ENCODE measurements around the gene SRSF7. TPM values are rescaled to one million over a fixed set of nuclear protein-coding genes. Genes with fewer than 3 reads are reported as not detected.

Gene SRSF7
- total and polyA plus RNA-seq, 9 of the 15 experiments (the other 6 are each of a cell fraction or from before 2014, with no cell fraction given): 219 to 726 (median 375) TPM

DNA sequence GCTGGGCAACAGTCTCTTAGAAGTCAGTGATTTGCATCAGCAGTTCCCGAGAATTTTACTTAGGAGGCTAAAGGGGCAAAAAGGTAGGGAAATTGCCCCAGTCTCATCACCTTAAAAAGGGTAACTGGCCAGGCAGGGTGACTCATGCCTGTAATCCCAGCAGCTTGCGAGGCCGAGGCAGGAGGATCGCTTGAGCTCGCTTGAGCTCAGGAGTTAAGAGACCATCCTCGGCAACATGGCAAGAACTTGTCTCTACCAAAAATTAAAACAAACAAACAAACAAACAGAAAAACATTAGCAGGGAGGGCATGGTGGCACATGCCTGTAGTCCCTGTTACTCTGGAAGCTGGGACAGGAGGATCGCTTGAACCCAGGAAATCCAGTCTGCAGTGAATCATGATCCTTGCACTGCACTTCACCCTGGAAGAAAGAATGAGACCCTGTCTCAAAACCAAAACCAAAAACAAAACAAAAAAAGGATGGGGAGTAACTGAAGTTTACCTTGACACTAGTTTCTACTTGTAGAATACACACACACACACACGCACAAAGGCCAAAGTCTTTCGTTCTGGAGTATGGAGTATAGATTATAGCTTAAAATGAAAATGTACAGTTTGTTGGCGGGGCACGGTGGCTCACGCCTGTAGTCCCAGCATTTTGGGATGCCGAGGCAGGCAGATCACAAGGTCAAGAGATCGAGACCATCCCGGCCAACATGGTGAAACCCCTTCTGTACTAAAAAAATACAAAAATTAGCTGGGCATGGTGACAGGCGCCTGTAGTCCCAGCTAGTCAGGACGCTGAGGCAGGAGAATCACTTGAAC, 24.1 kb upstream of the SRSF7 start:
- ATAC-seq (0 out of 3 replicates have a peak, but pooled peaks have one; percentile 11), FAIRE-seq (peak; percentile 15), DNase-seq (ENCODE audit: extremely low read depth in 1 of 4, low spot score in 3 of 4) (peak in 1 of 4 experiments; percentile 27)
- peaks cover 4% of the 10 kb centered on the region; the same call in 2 of the 3 replicates for H3K36me3 ChIP-seq (ENCODE audit: control insufficient read depth, insufficient read depth, low read length)
- TF ChIP-seq L3MBTL2 (IDR thresholded peaks at IDR 0.05) (0 out of 2 replicates have a peak, but pooled peaks have one; percentile 15), CHD2 (IDR thresholded peaks at IDR 0.05; ENCODE audit: low read depth, low read length) (no peak), JUND (IDR thresholded peaks at IDR 0.05; ENCODE audit: borderline replicate concordance, low read depth, low read length) (peak; percentile 84), JUND (tag; IDR thresholded peaks at IDR 0.05; ENCODE audit: borderline replicate concordance, low read depth, low read length) (peak; percentile 54; the same call in 1 of the 3 replicates), SMARCE1 (IDR thresholded peaks at IDR 0.05) (0 out of 2 replicates have a peak, but pooled peaks have one; percentile 21), CBFA2T3 (IDR thresholded peaks at IDR 0.05) (no peak), MEF2D (tag; conservative IDR thresholded peaks at IDR 0.05; ENCODE audit: low read depth) (no peak), HNRNPK (IDR thresholded peaks at IDR 0.05; ENCODE audit: low read depth, low read length, poor library complexity, severe bottlenecking) (no peak), RBM22 (IDR thresholded peaks at IDR 0.05; ENCODE audit: low read depth, low read length, poor library complexity, severe bottlenecking) (no peak), SIN3A (IDR thresholded peaks at IDR 0.05; ENCODE audit: borderline replicate concordance in 2 of 2, control insufficient read depth in 1 of 2, low read depth in 2 of 2, low read length in 2 of 2) (no peak), POLR2A (conservative IDR thresholded peaks at IDR 0.05) (no peak), NFATC3 (IDR thresholded peaks at IDR 0.05) (peak; percentile 96), PML (IDR thresholded peaks at IDR 0.05; ENCODE audit: low read length) (no peak), SNIP1 (IDR thresholded peaks at IDR 0.05; ENCODE audit: low read depth) (peak; percentile 76), DPF2 (IDR thresholded peaks at IDR 0.05) (peak; percentile 41; the same call in 1 of the 2 replicates), FOSL1 (tag; conservative IDR thresholded peaks at IDR 0.05) (peak; percentile 64), SMARCA4 (IDR thresholded peaks at IDR 0.05) (peak; percentile 35; the same call in 1 of the 2 replicates)
- TF ChIP-seq, protein P1, sequence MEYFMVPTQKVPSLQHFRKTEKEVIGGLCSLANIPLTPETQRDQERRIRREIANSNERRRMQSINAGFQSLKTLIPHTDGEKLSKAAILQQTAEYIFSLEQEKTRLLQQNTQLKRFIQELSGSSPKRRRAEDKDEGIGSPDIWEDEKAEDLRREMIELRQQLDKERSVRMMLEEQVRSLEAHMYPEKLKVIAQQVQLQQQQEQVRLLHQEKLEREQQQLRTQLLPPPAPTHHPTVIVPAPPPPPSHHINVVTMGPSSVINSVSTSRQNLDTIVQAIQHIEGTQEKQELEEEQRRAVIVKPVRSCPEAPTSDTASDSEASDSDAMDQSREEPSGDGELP (CRISPR knock-in tag; IDR thresholded peaks at IDR 0.05; ENCODE audit: borderline replicate concordance): no peak
- TF ChIP-seq, protein P2, sequence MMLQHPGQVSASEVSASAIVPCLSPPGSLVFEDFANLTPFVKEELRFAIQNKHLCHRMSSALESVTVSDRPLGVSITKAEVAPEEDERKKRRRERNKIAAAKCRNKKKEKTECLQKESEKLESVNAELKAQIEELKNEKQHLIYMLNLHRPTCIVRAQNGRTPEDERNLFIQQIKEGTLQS (IDR thresholded peaks at IDR 0.05): peak; percentile 81
- TF ChIP-seq, protein P2 (CRISPR knock-in tag; conservative IDR thresholded peaks at IDR 0.05): no peak
- H3K9me3 ChIP-seq (replicated peaks; ENCODE audit: control insufficient read depth, insufficient read depth, low read depth, low read length): no peaks in the 10 kb centered on the region
- in situ Hi-C loops (cut with MboI): no loop called here
- H3K27ac ChIP-seq (ENCODE audit: extremely low read depth, low read depth, low read length): no peak overlapping the region
- BruUV-seq (replicated peaks): no TSS peak
- peaks cover 10% of the 10 kb centered on the region for H3K79me2 ChIP-seq (ENCODE audit: control insufficient read depth, insufficient read depth, low read length)
- H3K9me1 ChIP-seq (ENCODE audit: control insufficient read depth, insufficient read depth, low read length): no peaks in the 10 kb centered on the region
- intact Hi-C loops (cut with micrococcal nuclease): no loop called here
- CTCF ChIA-PET (ENCODE audit: low intra/inter-chr PET ratio): no interaction called here
- H3K4me3 ChIP-seq: no peak overlapping the region
- no peaks in the 10 kb centered on the region for H4K20me1 ChIP-seq (replicated peaks; ENCODE audit: control insufficient read depth, insufficient read depth, low read length)
- WGBS (ENCODE audit: insufficient coverage, low coverage, missing lambda C conversion rate): 60% methylated on average over 17 of the region's 17 CpGs
- no peaks in the 10 kb centered on the region for H3K27me3 ChIP-seq (ENCODE audit: control insufficient read depth in 2 of 2, insufficient read depth in 2 of 2, low read length in 2 of 2)
- H3K9ac ChIP-seq (ENCODE audit: insufficient read depth in 1 of 2, low read depth in 2 of 2, low read length in 2 of 2): peak overlapping the region in 1 of 2 experiments; percentile 68; a peak in 1 of 4 replicates
- POLR2A ChIA-PET: interaction anchor here (0.5 to 3.0 kb wide), 3 partner anchors 16 to 172 kb away, joined by 3 to 24 read pairs (median 4); partner anchors contain the start of gene SRSF7
- peak overlapping the region; percentile 12; the same call in 1 of the 2 replicates for H3K4me2 ChIP-seq (ENCODE audit: insufficient read depth, low read length)
- peak overlapping the region; percentile 82 for H2AFZ ChIP-seq (ENCODE audit: low read depth, low read length)
- peaks cover 3 to 5% of the 10 kb centered on the region in 2 experiments; a peak in 3 of 5 replicates for H3K4me1 ChIP-seq (replicated peaks in 1 of 2; ENCODE audit: control insufficient read depth in 2 of 2, insufficient read depth in 2 of 2, low read length in 2 of 2)

Data from K562 (cell line).